PC-9 (cell line): Measurements from ENCODE around the gene SGCD. TPM values are rescaled to one million over a fixed set of nuclear protein-coding genes. Genes with fewer than 3 reads are reported as not detected.

Source experiments
- BruUV-seq: library from RNA; stranded (reverse); fragments of 400-500 nt; replicated peaks from 2 replicates; lab custom pipeline; 2021; lab: Mats Ljungman, UMichigan
- CTCF ChIA-PET: fragments of 300-600 bp; sonication (Branson Sonifier 250); formaldehyde crosslinking; loops from one replicate; lab custom pipeline; 2022; ENCODE audit warnings: antibody characterized with exemption; lab: Charles Lee
- POLR2A ChIA-PET: fragments of 300-600 bp; sonication (Branson Sonifier 250); formaldehyde crosslinking; loops from one replicate; lab custom pipeline; 2022; ENCODE audit warnings: antibody characterized with exemption; ENCODE audit not compliant: unreplicated experiment; lab: Charles Lee
- DNase-seq, 2 experiments: peaks; one replicate each; pipeline versions ENCODE4 v3.0.0 to v3.0.0-alpha.2; 2015 to 2022; ENCODE audit warnings: mixed read lengths in 1 of 2
- H2AFZ ChIP-seq: fragments of 200-600 bp; sonication (generic); 2 replicates; pipeline ENCODE4 v1.8.1; 2017; ENCODE audit warnings: antibody characterized with exemption
- H3F3A ChIP-seq: fragments of 200-600 bp; sonication (generic); 2 replicates; pipeline ENCODE4 v1.8.1; 2017; ENCODE audit warnings: antibody characterized with exemption, mild to moderate bottlenecking, low read depth; ENCODE audit not compliant: insufficient read depth
- H3K27ac ChIP-seq: fragments of 200-600 bp; sonication (generic); 2 replicates; pipeline ENCODE4 v1.6.1; 2016; ENCODE audit warnings: mixed run types
- H3K27me3 ChIP-seq: fragments of 200-600 bp; sonication (generic); 2 replicates; pipeline ENCODE4 v1.6.1; 2016; ENCODE audit warnings: low read depth, mixed run types; ENCODE audit not compliant: insufficient read depth
- H3K36me3 ChIP-seq: fragments of 200-600 bp; sonication (generic); 2 replicates; pipeline ENCODE4 v1.6.1; 2016; ENCODE audit warnings: low read depth, mixed run types
- H3K4me1 ChIP-seq: fragments of 200-600 bp; sonication (generic); replicated peaks from 2 replicates; pipeline ENCODE4 v1.6.1; 2016; ENCODE audit warnings: mixed run types; ENCODE audit not compliant: insufficient read depth
- H3K4me2 ChIP-seq: fragments of 200-600 bp; sonication (generic); 2 replicates; pipeline ENCODE4 v1.6.1; 2017; ENCODE audit warnings: mixed run types
- H3K4me3 ChIP-seq: fragments of 200-600 bp; sonication (generic); 2 replicates; pipeline ENCODE4 v1.6.1; 2016; ENCODE audit warnings: mixed run types
- H3K79me2 ChIP-seq: fragments of 200-600 bp; sonication (generic); 2 replicates; pipeline ENCODE4 v1.6.1; 2017; ENCODE audit warnings: low read depth, mixed run types
- H3K9me2 ChIP-seq: fragments of 200-600 bp; sonication (generic); 2 replicates; pipeline ENCODE4 v1.8.1; 2017; ENCODE audit warnings: mild to moderate bottlenecking; ENCODE audit not compliant: insufficient read depth
- H3K9me3 ChIP-seq: fragments of 200-600 bp; sonication (generic); 2 replicates; pipeline ENCODE4 v1.8.1; 2016; ENCODE audit warnings: low read depth; ENCODE audit not compliant: insufficient read depth
- H4K20me1 ChIP-seq: fragments of 200-600 bp; sonication (generic); 2 replicates; pipeline ENCODE4 v1.8.1; 2017; ENCODE audit not compliant: insufficient read depth
- EZH2 ChIP-seq: fragments of 200-600 bp; sonication (generic); IDR thresholded peaks from 2 replicates; pipeline ENCODE4 v1.8.0; 2017; ENCODE audit warnings: antibody characterized with exemption, low read depth
- intact Hi-C: fragments of 100-400 bp; cut with micrococcal nuclease; formaldehyde crosslinking; loops from one replicate; pipeline ENCODE4 v1.10.0; 2022; ENCODE audit not compliant: unreplicated experiment
- total RNA-seq: library from RNA; stranded (reverse); gene quantifications from 2 replicates; pipeline ENCODE4 v1.2.3, GENCODE V29; 2021
- TF ChIP-seq, protein P1 (sequence below): fragments of 200-600 bp; sonication (generic); conservative IDR thresholded peaks from 2 replicates; pipeline ENCODE4 v1.6.1; 2017; ENCODE audit warnings: mixed run types, antibody characterized with exemption, mild to moderate bottlenecking, moderate library complexity

The SGCD gene
- total RNA-seq, 1 experiment from 2014 or later, result not detected

DNA sequence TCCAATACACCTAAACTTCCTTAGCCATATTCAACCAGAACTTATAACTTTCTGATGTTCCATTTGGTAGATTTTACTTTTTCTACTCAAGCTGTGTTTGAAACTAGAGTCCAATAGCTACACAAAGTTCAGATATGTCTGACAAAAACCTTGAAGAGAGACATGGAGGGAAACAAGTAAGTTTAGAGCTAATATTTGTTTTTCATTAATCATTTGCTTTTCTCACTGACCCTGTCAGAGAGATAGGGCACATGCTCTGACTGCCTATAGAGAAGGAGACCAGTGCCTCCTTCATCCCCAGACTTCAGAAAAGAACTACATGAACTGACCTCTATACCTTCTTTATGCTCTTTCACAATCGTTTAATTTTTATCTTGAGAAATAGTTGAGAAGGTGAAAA is 366.1 kb downstream of the SGCD start:
- H3K36me3 ChIP-seq, result no peaks in the 10 kb centered on the region
- intact Hi-C loops, result no loop called here
- CTCF ChIA-PET, result no interaction called here
- POLR2A ChIA-PET, result no interaction called here
- H3K9me2 ChIP-seq, result no peaks in the 10 kb centered on the region
- H3F3A ChIP-seq, result no peaks in the 10 kb centered on the region
- no peaks in the 10 kb centered on the region for H3K79me2 ChIP-seq
- no peak for DNase-seq
- no peaks in the 10 kb centered on the region for H3K4me1 ChIP-seq
- no peaks in the 10 kb centered on the region for H3K9me3 ChIP-seq
- no peaks in the 10 kb centered on the region for H4K20me1 ChIP-seq
- no peak overlapping the region for H3K27ac ChIP-seq
- H2AFZ ChIP-seq, result no peak overlapping the region
- H3K27me3 ChIP-seq, result peaks cover 2% of the 10 kb centered on the region; the same call in 1 of the 2 replicates
- no peak for TF ChIP-seq EZH2
- TF ChIP-seq, protein P1, sequence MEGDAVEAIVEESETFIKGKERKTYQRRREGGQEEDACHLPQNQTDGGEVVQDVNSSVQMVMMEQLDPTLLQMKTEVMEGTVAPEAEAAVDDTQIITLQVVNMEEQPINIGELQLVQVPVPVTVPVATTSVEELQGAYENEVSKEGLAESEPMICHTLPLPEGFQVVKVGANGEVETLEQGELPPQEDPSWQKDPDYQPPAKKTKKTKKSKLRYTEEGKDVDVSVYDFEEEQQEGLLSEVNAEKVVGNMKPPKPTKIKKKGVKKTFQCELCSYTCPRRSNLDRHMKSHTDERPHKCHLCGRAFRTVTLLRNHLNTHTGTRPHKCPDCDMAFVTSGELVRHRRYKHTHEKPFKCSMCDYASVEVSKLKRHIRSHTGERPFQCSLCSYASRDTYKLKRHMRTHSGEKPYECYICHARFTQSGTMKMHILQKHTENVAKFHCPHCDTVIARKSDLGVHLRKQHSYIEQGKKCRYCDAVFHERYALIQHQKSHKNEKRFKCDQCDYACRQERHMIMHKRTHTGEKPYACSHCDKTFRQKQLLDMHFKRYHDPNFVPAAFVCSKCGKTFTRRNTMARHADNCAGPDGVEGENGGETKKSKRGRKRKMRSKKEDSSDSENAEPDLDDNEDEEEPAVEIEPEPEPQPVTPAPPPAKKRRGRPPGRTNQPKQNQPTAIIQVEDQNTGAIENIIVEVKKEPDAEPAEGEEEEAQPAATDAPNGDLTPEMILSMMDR, result no peak
- no peak overlapping the region for H3K4me3 ChIP-seq
- no TSS peak for BruUV-seq
- H3K4me2 ChIP-seq, result no peak overlapping the region

DNA sequence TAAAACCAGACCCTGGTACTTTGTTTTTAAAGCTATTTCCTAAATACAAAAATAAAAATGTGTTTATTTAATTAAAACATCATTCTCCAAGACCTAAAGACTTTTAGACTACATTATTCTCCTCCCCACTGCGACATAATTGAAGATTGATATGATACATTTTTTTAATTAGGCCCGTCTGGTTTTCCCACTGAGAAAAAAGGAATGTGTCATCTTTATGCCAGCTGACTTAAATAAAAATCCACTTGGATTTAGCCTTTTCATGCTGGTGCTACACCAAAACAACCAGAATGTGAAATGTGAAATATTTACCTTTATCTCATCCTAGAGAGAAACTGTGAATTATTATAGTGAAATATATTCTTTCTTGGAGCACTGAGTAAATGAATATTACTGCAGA is 367.6 kb downstream of the SGCD start:
- Histone ChIP-seq H3F3A (no peaks in the 10 kb centered on the region), H4K20me1 (no peaks in the 10 kb centered on the region), H3K36me3 (no peaks in the 10 kb centered on the region), H3K4me1 (no peaks in the 10 kb centered on the region), H2AFZ (no peak overlapping the region), H3K27me3 (no peaks in the 10 kb centered on the region), H3K4me3 (no peak overlapping the region), H3K9me3 (no peaks in the 10 kb centered on the region), H3K9me2 (no peaks in the 10 kb centered on the region), H3K27ac (no peak overlapping the region), H3K4me2 (no peak overlapping the region), H3K79me2 (no peaks in the 10 kb centered on the region)
- CTCF ChIA-PET, result no interaction called here
- DNase-seq, result no peak
- intact Hi-C loops, result no loop called here
- TF ChIP-seq, protein P1, result no peak
- no peak for TF ChIP-seq EZH2
- POLR2A ChIA-PET, result no interaction called here
- BruUV-seq, result no TSS peak

DNA sequence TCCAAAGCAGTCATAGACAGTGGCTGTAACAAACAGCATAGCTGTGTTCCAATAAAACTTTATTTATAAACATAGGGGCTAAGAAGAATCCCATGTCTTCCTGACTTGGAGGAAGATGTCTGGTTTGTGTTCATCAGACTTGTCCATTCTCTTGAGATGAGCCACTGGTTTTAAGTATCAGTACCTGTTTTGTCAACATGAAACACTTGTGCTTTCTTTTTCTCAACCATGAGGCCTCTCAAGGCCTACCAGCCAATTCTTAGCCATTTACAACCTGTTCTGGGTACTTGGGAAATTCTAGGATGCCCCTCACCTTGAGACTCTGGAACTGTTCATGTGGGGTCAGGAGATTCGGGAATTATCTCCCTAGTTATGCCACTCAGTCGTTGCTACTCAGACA is 368.8 kb downstream of the SGCD start:
- Histone ChIP-seq H3K4me1 (no peaks in the 10 kb centered on the region), H3K36me3 (no peaks in the 10 kb centered on the region), H3K27ac (no peak overlapping the region), H3K4me3 (no peak overlapping the region), H3F3A (no peaks in the 10 kb centered on the region), H3K79me2 (no peaks in the 10 kb centered on the region), H3K4me2 (no peak overlapping the region), H4K20me1 (no peaks in the 10 kb centered on the region), H3K9me2 (no peaks in the 10 kb centered on the region), H3K9me3 (no peaks in the 10 kb centered on the region), H2AFZ (no peak overlapping the region), H3K27me3 (no peaks in the 10 kb centered on the region)
- DNase-seq, result no peak
- no TSS peak for BruUV-seq
- ChIA-PET POLR2A (no interaction called here), CTCF (no interaction called here)
- intact Hi-C loops, result no loop called here
- no peak for TF ChIP-seq EZH2
- TF ChIP-seq, protein P1, result no peak
